ENCODE measurements around the gene HOXA3.

DNA sequence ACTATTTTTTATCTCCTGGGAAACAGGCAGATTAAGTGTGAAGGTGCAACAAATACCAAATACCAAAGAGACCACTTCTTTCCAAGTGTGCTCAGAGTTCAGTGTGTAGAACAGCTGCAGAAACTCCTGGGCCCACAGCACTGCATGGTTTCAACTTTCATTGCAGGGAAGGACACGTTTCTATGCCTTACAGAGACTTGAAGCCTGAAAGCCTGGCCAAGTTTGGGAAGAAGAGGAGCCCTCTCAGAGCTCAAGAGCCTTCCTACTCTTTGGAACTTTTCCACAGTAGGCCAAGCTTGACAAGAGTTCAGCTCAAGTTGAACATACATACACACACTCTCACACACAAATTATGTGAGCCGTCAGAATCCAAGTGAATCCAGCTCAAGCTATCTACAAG, 24.3 kb downstream of the HOXA3 start:
- no peak for TF ChIP-seq EZH2 (IDR thresholded peaks at IDR 0.05; ENCODE audit: low read depth)
- no peak for TF ChIP-seq CTCF (conservative IDR thresholded peaks at IDR 0.05)
